HG02943 (cell line): ENCODE measurements around the gene CLEC16A.

Experiments used
- ATAC-seq: cut with Tn5 transposase; IDR thresholded peaks from one replicate; pipeline ENCODE4 v1.9.1; 2021; ENCODE audit warnings: mild to moderate bottlenecking, low read depth, moderate library complexity; ENCODE audit not compliant: unreplicated experiment

CLEC16A gene

DNA sequence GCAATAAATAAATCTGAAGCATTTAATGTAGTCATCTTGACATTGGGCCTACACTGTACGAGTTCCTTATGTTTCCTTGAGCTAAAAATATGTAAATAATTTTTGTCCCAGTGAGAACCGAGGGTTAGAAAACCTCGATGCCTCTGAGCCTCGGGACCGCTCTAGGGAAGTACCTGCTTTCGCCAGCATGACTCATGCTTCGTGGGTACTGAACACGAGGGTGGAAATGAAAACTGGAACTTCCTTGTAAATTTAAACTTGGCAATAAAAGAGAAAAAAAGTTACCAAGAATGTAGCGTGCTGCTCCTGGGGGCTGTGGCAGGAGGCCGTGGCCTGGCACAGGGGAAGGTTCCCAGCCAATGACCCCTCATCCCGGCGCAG, 237.5 kb downstream of the CLEC16A start:
- ATAC-seq = no peak

GRCh38 chr16:11182411-11182810, 238.0 kb downstream of the CLEC16A start:
- ATAC-seq = no peak

- ATAC-seq = no peak
Measured at GRCh38 chr16:11183035-11183812, 238.9 kb downstream of the CLEC16A start.

DNA sequence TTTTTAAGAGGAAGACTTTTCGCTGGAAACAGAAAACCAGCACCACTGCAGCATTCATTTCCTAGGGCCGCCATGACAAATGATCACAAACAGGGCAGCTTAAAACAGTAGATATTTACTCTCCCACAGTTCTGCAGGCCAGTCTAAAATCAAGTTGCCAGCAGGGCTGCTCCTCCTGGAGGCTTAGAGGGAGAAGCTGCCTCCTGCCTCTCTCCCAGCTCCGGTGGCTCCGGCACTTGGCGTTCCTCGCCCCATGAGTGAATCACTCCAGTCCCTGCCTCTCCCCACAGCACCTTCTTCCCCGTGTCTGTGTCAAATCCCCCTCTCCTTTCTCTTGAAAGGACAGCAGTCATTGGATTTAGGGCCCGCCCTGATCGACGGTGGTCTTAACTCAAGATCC, 239.6 kb downstream of the CLEC16A start:
- ATAC-seq = no peak

- no peak for ATAC-seq
Measured at GRCh38 chr16:11187522-11188023, 243.2 kb downstream of the CLEC16A start.

GRCh38 chr16:11188801-11189740, 244.7 kb downstream of the CLEC16A start:
- ATAC-seq = no peak

DNA sequence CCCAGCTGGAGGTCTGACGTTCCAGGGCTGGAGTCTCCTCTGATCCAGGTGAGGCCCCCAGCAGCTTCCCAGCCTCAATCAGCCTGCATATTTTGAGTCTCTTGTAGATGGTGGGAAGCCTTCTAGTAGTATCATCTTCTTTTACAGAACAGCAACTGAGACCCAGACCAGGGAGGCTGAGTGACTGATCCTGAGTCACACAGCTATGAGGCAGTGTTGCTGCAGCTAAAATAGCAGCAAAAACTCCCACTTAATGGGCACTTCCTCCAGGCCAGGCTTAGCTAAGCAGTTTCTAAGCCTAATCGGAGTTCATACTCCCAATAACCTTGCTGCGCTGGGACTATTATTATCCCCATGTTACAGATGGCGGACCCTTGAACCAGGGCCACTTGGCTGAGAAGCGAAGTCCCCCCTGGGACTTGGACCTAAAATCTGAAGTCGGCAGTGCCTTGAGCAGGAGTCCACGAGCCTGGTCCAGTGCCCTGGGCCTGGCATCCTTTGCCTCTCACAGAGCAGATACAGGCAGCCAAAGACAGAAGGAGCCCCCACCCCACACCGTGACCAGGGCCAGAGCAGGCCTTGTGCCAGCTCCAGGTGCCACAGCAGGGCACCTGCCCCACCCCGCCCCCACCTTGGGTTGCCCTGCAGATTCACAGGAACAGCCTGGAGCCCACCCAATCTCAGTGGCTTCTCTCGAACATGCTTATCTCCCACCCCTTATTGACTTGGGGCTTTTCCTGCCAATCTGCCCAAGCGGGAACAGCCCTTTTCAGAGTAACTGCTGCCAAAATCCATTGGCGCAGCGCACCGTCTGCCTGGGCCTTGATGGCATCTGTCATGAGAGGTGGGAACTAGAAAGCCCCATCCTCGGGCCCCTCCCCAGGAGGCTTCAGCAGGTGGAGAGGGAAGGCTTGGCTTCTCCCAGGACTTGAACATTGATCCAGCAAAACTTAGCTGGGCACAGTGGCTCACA, 246.5 kb downstream of the CLEC16A start:
- ATAC-seq = no peak

- no peak for ATAC-seq
Measured at GRCh38 chr16:11191665-11192064, 247.3 kb downstream of the CLEC16A start.

- ATAC-seq = no peak
Measured at GRCh38 chr16:11193494-11193893, 249.1 kb downstream of the CLEC16A start.

GRCh38 chr16:11194913-11195312, 250.5 kb downstream of the CLEC16A start:
- no peak for ATAC-seq

- no peak for ATAC-seq
Measured at GRCh38 chr16:11196286-11196828, 252.0 kb downstream of the CLEC16A start.

- ATAC-seq = no peak
Measured at GRCh38 chr16:11198375-11198774, 254.0 kb downstream of the CLEC16A start.

DNA sequence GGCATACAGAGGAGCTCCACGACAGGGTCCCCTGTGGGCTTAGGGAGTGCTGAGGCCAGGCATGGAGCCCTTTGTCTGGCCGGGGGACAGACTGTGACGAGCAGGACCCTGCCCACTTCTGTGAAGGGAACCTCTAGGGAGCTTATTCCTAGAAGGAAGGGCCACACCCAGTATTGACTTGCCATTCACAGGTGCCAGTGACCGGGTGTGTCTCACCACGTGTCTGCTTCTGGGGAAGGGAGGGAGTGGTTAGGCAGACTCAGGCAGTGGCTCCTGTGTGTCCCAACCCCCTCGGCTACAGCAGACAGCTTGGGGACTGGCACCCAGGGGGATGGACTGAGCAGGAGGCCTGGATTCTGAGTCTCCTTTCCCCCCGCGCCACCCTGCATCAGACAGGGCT, 254.5 kb downstream of the CLEC16A start:
- no peak for ATAC-seq

- no peak for ATAC-seq
Measured at GRCh38 chr16:11200592-11200991, 256.2 kb downstream of the CLEC16A start.

GRCh38 chr16:11201498-11202259, 257.3 kb downstream of the CLEC16A start:
- ATAC-seq = no peak

- ATAC-seq = no peak
Measured at GRCh38 chr16:11202260-11203091, 258.1 kb downstream of the CLEC16A start.

DNA sequence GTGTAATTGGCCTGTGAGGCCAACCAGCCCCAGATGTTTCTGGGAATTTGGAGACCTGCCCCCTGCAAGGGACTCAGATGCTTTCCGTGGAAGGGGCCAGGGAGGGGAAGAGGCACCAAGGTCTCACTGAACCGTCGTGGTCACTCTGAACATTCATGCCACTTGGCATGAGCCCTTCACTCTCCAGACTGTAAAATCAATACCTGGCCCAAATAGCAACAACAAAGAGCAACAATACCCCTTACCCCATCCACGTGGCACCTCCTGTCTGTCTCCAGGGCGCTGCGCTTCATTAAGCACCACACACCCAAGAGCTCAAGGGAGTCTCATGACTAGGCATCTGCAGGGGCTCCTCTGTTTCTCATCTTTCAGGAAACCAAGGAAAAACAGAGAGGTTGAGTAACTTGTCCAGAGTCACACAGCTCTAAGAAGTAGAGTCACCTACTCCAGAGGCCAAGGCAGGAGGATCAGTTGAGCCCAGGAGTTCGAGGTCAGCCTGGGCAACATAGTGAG, 258.8 kb downstream of the CLEC16A start:
- ATAC-seq = no peak

DNA sequence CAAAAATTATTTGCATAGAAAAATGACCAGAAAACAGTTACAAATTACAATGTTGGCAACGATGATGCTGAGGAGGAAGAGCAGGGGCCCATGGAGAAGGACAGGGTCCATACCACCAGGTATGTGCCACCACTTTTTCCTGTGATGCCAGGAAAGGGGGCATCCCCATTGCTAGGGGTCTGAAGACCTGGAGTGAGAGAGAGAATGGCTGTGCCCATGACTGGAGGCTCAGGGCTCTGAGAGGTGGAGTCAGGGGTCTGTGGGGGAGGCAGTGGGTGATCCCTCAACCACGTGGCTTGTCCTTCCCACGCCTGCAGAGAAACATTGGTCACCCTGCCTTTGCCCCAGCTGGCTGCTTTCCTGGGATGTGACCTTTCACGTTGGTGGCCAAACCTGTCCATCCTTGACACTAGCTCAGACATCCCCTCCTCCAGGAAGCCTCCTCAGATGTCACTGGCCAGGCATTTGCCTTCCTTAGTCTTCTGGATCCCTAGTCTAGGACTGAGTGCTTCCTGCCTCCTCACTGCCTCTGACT, 260.2 kb downstream of the CLEC16A start:
- ATAC-seq = no peak
